HPDE6-E6E7 (cell line): Measurements from ENCODE around the gene LAS1L.
"Not testable (repeated sequence)": the region's sequence is repeated elsewhere in the genome, so short reads cannot be mapped to it uniquely, and the experiment has no call there.

Source experiments
- DNase-seq: peaks from one replicate; pipeline ENCODE4 v3.0.0; 2011; ENCODE audit warnings: missing footprints; ENCODE audit errors: extremely low spot score

LAS1L gene

DNA sequence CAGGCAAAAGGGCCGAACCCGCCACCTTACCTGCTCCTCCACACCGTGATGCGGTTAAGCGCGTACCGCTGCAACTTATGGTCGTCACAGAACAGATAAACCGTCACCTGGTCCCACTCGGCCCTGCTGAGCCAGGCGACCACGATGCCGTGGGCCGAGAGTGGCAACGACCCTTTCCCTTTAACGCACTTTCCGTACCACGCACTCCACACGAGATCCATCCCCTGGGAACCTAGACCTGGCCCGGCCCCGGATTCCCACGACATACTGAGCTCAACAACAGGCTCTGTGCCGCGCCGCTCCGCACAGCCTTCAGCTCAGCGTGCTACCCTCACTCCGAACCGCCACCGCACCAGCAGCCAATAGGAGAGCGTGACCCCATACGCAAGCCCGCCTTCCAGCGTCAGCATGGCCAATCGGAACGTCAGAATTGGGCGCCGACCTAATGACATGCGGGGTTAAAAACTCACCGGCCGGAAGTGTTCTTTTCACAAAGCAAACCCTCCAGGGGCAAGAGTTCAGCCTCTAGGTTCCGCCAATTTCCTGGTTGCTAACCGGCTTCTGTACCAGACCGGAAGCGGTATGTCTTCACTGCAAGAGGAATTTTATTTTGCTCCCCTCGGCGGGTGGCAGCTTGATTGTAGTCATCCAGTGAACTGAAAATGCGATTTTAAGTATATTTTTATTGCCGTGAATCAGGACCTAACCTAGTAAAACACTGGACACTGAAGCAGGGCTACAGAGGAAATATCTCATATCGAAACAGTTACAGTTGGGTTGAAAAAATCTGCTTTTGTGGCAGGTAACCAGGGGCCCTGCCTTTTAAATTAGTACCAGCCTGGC, at the start of gene LAS1L:
Gene LAS1L, minus strand, starts transcription at position 338 of the 843 bp plus-strand sequence. Its CDS starts 72 bp downstream, at position 266.
- peak; percentile 74 for DNase-seq

DNA sequence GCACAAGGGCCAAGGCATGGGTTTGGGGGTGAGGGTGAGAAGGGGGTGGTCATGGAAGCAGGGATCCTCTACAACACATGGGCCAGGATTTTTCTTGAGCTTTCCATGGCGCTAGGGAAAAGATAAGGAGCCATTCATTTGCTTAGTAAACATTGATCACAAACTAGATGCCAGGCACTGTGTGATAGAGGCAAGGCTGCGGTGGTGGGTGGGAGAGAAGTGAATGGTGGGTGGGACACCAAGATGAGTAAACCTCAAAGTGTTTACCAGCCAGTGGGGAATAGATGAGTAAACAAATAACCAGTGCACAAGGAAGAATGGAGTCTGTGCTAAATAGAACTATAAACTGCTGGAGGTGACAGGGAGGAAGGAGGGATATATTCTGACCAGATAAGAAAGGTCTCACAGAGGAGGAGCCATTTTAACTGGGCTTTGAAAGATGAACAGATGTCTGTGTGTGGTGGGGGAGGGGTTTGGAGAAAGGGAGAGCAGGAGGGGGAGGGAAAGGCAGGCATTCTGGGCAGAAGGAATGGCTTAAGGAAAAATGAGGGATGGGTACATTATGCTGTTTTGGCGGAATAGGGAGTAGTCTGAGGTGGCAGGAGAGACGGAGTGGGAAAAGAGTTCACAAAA, 48.0 kb upstream of the LAS1L start:
- DNase-seq: no peak

DNA sequence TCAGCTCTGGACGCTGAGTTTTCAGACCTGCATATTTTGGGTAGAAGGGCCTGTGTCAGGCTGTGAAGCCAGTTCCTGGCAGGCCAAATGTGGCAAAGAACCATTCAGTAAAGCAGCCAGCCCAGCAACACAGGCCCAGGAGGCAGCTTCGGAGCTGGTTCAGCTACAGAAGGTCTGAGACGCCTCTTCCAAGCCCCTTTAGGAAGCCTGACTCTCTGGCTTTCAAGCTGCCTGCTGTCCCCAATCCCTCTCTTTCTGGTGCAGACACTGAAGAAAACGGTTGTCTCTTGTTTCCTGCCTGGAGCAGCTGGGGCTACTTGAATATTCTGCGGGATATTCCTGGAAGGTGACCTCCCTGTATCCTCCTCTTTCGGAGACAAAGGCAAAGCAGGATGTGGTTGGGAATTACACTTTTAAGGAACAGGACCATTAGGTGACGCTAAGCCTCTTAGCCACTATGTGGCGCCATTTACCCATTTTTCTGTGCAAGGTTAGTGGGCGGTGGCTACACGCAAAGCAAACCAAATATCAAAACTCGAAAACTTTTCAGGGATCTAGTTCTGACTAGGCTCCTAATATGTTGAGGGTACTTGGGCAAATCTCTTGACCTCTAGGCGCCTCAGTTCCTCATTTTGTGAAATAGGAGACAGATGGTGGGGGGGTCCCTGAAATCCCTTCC, 47.2 kb upstream of the LAS1L start:
- DNase-seq: peak; percentile 43

DNA sequence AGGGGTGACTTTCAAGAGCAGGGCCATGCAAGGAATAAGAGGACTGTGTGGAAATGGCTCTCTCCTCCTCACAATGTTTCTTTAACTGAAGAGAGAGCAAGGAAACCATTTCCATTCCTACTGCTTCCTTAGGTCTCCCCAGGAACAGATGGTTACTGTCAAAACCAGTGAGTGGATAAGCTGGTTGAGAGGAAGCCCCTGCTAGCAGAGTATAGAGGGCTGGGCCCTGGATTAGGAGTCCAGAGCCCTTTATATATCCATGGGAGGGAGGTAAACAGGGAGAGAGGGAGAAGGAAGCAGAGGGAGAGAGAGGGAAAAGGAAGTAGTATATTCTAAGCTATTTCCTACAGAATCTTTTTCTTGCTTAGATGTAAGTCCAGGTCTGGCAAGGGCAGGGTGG, 43.8 kb upstream of the LAS1L start:
- DNase-seq: no peak

DNA sequence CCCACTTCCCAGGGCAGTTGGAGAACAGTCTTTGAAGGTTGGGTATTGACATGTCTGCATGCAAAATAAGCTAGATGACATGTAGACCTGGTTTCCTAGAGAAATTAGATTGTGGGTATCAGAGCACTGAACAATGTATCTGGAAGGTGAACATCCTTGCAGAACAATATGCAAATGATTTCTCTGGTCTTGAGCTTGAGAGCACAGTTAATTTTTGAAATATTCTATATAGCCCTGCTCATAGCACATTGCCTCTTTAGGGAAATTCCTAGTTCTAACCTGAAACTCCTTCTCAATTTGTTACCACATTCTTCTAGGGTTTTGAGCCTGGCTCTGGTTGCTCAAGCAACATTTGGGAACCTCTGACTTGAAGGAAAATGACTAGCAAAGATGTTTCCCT, 41.6 kb upstream of the LAS1L start:
- no peak for DNase-seq

DNA sequence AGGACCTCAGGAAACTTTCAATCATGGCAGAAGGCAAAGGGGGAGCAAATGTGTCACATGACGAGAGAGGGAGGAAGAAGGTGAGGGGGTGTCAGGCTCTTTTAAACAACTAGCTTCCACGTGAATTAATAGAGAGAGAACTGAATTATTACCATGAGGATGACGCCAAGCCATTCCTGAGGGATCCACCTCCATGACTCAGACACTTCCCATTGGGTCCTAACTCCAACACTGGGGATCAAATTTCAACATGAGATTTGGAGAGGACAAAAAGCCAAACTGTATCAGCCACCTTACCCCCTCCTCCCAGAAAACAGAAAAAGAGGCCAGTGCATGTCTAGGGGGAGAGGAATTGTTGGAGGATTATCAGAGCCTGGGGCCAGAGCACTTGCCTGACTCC, 40.4 kb upstream of the LAS1L start:
- no peak for DNase-seq

DNA sequence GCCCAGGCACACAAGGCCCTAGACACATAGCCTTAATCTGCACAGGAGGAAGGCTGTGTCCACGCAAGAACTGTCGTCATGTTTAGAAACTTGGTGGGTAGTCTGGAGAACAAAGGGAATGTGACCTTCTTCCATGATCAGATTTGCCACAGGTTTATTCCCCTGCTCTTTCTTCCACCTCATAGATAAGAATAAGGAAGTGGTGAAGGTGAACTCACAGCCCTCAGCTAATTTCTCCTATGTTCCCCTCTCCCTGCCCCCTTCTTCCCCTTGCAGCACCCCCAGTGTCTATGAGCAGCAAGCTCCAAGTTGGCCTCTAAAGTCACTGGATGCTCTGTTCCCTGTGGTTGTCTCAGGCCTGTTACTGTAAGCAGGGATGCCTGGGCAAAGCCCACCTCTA, 39.8 kb upstream of the LAS1L start:
- DNase-seq: no peak

DNA sequence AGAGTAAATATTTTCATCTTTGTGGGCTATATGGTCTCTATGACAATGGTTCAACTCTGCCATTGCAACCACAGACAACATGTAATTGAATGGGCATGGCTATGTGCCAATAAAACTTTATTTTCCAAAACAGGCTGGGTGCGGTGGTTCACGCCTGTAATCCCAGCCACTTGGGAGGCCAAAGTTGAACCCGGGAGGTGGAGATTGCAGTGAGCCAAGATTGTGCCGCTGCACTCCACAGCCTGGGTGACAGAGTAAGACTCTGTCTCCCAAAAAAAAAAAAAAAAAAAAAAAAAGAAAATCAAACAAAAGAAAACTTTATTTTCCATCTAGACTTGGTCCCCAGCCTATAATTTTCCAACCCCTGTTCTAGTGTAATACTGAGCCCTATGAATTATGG, 38.4 kb upstream of the LAS1L start:
- DNase-seq: no peak

DNA sequence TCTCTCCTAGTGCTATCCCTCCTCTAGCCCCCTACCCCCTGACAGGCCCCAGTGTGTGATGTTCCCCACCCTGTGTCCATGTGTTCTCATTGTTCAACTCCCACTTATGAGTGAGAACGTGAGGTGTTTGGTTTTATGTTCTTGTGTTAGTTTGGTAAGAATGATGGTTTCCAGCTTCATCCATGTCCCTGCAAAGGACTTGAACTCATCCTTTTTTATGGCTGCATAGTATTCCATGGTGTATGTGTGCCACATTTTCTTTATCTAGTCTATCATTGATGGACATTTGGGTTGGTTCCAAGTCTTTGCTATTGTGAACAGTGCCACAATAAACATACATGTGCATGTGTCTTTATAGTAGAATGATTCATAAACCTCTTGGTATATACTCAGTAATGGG, 28.3 kb upstream of the LAS1L start:
- DNase-seq: not testable (repeated sequence)

DNA sequence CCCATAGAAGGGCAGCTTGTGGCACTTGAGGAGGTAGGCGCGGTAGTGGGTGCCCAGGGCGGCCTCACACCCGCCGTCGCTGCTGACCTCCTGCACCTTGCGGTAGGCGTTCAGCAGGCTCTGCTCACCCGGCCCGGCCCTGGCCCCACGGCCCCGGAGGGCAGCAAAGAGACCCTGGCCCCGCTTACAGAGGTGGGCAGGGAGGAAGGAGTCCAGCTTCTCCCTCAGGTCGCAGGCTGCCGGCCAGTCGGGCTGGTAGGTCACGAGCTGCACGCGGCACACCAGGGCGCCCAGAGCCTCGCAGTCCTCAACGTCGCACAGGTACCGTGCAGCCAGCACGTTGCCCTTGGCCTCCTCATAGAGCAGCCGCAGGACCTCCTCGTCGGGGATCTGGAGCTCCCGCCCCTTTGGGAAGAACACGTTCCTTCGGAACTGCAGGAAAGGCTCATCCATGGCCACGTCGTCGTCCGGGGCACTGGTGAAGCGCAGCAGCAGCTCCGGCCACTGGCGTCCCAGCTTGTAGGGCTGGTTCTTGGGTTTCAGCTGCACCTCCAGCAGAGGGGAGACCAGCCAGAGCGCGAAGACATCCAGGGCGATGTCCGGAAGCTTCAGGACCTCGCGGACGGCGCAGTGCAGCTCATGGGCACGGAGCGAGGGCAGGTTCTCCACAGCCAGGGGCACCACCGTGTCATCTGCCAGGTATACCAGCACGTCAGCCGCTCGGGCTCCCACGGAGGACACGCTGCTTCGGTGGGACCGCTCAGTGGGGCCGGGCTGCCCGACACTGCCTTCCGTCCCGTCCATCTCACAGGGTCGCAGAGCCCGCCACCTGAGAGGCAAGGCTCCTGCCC, 17.1 kb upstream of the LAS1L start:
- DNase-seq: no peak

DNA sequence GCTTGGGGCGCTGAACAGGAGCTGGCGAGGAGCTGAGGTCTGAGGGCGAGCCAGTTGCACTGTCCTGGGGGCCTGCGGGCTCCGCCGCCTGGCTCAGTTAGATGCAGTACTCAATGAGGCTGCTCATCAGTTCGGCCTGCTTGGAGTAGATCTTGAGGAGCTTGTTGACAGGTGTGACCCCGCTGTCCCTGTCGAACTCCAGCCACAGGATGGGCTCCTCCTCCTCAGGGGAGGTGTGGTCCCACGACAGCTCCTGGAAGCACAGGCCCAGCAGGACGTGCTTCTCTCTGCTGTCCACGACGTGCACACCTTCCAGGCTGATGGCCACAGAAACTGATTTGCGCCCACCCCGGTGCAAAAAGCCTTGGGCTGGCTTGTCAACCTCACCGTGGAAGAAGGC, 16.5 kb upstream of the LAS1L start:
- no peak for DNase-seq

DNA sequence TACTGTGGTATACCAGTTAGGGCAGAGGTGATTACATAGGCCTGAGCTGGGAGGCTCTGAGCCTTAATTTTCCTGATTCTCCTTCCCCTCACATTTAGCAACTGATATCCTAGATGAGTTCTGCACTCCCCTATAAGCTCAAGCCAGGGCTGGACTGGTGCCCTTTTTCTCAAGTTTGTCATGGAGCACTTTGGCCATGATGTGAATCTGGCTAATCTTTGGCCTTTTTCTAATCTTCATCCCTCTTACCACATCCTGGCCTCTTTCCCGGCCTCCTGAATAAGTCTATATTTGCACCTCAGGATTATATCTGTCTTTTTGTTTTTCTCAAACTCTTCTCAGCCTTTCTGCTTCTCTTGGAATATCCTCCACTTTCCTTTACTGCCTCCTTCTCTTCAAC, 10.9 kb upstream of the LAS1L start:
- no peak for DNase-seq

DNA sequence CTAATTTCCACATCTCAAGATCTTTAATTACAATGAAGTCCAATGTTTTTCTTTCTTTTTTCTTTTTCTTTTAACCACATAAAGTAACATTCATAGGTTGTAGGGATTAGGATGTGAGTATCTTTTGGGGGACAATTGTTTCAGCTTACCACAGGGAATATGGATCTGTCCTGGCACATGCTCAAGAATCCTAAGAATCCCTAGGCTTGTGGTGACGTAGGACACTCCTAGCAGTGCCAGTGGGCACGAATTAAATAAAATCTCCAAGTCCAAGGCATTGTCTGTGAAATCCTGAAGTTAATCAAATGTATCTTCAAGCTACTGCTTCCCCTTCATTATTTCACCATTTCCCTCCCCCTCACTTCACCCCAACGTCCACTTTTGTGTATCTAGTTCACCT, 2.6 kb upstream of the LAS1L start:
- no peak for DNase-seq

DNA sequence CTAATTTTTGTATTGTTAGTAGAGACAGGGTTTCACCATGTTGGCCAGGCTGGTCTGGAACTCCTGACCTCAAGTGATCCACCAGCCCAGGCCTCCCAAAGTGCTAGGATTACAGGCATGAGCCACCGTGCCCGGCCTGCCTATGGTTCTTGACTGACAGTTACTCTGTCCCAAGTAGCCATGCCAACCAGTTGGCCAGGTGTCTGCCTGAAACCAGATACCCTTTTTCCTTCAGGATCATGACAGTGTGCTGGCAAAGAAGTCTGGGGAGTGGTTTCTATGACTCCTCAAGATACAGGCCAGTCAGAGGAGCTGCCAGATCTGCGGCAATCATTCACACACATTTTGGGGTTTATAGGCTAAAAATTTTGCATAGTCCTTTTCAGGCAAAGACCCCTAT, 1.7 kb upstream of the LAS1L start:
- peak; percentile 19 for DNase-seq

DNA sequence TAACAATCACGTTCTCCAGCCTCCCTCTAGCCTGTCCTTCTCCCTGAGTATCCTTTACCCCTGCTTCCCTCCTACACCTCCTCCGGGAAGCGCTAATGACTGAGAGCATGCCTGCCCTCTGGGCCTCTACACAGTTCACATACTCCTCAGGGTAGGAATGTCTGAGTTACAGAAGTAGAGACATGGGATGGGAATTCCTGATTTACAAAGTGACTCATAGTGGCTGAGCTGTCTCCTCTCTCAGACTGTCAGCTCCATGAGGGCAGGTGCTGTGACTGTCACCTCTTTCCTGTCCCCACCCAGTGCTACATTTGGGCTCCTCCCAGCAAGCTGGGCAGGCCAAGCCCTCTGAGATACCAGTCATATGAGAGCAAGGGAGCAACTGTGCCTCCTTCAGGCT, 2.6 kb downstream of the LAS1L start:
- DNase-seq: no peak

DNA sequence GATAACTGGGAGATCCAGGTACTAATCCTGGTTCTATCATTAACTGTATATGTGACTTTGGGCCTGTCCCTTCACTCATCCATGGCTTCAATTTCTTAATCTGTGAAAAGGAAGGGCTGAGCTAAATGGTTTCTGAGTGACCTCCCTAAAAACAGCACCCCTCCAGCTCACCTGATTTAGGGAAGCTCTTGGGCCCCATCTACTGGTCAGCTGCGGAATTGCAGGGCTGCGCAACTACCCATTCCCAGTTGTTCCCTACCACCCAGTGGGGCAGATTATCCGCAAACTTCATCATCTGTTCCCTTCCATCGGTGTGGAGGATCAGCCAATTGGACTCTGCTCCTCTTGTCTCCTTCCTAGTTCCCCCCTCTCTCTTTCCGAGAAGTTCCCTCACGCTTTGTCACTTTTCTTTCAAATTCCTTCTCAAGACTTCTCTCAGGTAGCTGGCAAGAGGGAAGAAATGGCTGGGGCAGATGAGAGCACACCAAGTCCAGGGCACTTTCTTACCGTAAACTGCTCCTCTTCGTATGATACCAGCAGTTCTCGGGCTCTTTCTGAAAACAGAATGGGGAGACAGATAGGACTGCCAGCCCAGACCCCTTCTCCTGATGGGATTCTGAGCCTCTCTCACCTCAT, 5.8 kb downstream of the LAS1L start:
- peak; percentile 37 for DNase-seq

DNA sequence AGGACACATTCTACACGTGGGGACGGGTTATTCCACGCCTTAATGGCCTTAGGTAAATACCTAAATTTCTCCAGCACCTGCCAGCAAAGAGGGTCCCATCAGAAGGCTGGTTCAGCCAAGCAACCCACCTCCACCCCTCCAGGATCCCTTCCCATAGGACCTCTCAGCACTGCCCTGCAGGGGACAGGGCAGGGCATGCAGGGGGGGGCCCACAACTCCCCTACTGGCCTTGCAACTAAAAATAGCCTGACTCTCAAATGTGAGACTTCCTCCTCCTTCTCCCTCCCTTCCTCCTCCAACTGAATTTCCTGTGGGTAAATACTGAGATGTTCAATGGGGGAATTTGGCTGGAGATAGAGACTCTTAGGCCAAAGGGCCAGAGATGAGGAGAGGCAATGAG, 6.3 kb downstream of the LAS1L start:
- no peak for DNase-seq

DNA sequence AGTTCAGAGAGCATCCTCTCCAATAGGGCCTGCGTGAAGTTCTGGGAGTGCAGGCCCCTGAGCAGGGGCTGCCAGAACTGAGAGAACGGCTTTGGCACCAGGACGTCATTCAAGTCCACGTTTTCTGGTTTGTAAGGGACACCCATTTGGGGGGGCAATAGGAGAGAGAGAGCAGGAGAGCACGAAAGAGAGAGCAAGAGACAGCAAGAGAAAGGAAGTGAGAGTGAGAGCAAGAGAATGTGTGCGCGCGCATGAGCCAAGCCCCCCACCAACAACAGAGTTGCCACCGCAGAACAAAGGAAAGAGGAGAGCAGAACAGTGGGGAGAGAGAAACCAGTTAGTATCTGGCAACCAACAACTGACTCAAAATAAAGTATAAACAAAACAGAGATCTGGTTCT, 10.4 kb downstream of the LAS1L start:
- no peak for DNase-seq

DNA sequence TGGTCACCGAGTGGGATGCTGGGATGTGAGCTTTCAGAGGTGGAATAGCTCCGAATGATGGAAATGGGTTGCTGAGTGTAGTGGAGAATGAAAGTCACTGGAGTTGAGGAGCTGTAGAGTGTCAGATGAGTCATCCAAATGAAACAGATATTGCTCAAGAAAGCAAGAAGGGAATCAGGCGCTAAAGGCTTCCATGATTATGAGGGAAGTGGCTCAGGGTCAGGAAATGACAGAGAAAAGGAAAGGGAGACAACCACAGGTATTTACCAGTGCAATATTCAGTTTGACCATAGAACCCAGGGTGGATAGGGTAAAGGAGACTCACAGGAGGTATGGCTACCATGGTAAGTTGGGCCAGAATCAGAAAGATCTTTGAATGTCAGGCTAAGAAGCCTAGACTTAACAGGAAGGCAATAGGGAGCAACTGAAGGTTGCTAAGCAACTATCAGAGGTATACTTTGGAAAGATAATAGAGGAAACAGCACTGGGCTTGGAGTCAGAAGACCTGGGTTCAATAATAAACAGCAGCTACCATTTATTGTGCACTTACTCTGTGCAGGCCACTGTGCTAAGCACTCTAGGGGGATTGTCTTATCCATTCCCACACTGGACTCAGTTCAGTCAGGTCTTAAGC, 11.7 kb downstream of the LAS1L start:
- DNase-seq: no peak

DNA sequence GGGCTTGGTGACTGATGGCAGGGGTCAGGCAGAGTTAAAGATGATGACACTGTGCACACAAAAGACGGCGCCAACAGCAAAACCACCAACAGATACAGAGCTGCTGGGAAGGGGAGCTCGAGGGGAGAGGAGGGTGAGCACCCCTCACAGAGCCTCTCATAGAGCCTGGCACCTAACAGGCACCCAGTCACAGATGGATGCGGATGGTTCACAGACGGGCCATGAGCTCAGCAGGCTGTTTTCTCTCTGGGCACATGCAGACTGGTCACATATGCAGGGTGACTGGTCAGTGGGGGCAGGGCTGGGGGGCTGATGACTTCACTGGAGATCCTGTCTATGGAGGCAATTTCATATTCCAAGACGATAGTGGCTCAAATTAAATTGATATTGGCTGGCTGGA, 15.1 kb downstream of the LAS1L start:
- not testable (repeated sequence) for DNase-seq

DNA sequence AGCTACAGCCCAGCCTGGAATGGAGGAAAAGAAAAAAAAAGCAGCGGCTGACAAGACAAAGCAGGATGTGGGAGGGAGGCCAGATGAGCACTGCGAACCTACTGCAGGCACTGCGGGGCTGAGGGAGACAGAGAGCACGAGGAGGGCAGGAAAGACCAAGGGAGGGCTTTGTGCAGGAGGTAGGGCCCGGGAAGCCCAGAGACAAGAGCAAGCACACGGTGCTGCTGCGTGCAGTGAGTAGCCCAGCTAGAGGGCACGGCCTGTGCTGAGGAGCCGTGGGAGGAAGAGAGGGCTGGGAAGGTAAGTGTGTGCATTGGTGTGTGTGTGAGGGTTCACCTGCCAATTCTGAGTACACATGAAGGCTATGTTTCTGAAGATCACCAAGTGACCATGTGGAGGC, 15.6 kb downstream of the LAS1L start:
- DNase-seq: not testable (repeated sequence)
